Hematopoietic multipotent progenitor cell (in vitro differentiated cells): Measurements from ENCODE around the gene MARK4. TPM values are rescaled to one million over a fixed set of nuclear protein-coding genes. Genes with fewer than 3 reads are reported as not detected.
"Not testable (repeated sequence)": the region's sequence is repeated elsewhere in the genome, so short reads cannot be mapped to it uniquely, and the experiment has no call there.

Experiments used
- DNase-seq, 3 donors: peaks; one replicate each; pipeline ENCODE4 v3.0.0-alpha.2; 2011 to 2015; ENCODE audit warnings: low read depth in 2 of 3, low spot score in 2 of 3
- total RNA-seq: library from RNA; depleted of rRNA; stranded (reverse); fragments of >200 nt; gene quantifications from one replicate; pipeline ENCODE4 v1.2.3, GENCODE V29; 2012

MARK4 gene
- 13.5 TPM for total RNA-seq

DNA sequence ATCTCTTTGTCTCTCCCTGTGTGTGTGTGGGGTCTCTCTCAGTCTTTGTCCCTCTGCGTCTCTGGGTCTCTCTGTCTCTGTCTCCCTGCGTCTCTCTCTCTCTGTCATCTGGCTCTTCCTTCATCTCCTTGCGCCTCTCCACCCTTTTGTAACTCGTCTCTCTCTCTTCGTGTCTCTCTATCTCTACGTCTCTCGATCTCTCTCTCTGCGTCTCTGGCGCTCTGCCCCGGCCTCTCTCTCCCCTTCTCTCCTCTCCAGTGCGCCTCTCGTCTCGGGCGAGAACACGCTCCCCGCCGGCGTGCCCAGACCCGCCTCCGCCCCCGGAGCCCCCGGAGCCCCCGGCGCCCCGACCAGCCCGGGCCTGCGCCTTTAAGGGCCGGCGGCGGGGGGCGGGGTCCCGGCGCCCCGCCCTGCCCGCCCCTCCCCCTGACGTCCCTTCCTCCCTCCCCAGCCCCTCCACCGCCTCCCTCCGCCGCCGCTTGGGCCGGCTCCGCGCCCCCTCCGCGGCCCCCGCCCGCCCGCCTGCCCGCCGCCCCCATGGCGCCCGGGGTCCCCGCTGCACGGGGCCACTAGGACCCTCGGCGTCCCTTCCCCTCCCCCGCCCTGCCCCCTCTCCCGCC, at the start of gene MARK4:
Gene MARK4, plus strand, starts transcription at position 440 of the 620 bp plus-strand sequence. CDS start 318 bp downstream, outside the sequence.
- peak; percentile 26 to 63 (median 54) for DNase-seq

DNA sequence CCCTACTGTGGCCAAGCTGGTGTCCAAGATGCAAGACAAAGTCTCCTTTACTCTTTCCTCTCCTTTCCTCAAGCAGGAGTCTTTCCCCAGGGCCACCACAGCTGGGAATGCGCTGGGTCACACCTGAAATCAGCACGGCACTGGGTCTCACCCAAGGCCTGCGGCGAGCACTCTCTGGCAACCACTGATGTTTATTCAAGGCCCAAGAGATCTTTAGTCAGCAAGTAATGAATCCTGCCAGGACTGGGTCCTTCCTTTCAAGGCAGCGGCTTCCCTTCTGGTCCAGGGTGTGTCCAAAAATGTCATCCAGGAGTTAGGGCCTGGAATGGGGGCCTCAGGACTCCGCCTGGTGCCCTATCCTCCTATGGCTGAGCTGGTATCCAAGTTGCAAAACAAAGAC, 48.4 kb upstream of the MARK4 start:
- no peak for DNase-seq

DNA sequence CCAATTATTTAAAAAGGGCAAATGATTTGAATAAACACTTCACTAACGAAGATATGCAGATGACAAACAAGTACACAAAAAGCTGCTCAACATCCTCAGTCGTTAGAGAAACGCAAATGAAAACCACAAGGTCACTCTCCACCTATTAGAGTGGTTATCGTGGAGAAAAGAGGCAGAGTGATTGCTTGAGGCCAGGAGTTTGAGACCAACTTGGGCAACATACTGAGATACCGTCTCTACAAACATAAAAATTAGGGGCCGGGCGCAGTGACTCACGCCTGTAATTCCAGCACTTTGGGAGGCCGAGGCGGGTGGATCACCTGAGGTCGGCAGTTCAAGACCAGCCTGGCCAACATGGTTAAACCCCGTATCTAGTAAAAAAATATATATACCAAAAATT, 45.3 kb upstream of the MARK4 start:
- no peak for DNase-seq

DNA sequence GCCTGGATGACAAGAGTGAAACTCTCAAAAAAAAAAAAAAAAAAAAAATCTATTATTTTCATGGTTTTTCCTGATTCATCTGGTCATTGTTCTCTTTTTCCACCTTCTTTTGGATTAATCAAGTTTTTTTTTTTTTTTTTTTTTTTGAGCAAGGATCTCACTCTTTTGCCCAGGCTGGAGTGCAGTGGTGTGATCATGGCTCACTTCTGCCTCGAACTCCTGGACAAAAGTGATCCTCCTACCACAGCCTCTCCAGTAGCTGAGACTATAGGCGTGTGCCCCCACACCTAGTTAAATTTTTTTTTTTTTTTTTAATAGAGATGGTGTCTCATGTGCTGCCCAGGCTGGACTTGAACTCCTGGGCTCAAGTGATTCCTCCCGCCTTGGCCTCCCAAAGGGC, 44.7 kb upstream of the MARK4 start:
- DNase-seq = no peak

DNA sequence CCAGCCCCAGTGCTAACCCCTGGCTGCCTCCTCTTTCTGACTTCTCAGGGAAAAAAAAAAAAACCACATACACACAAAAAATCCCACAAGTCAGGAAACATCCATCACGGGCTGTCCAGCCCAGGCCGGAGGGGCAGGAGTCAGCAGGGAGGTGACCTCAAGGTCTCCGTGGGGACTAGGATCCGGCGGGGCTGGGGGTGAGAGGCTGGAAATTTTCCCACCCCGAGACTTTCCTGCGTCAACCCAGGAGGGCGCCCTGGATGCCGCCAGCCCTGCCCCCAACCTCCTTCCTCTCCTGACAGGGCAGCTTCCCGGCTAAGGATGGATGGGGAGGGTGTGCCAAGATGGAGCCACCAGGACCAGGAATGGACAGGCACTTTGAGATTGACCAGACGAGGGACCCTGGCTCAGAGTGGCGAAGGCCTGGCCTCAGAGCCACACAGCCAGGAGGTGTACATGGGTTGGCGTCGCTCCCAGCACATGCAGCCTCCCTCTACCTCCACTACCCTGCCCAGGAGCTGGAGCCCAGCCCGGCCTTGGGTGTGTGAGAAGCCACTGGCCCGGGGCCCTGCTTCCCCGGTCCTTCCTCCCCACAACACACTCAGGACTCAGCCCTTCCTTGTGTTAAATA, 39.2 kb upstream of the MARK4 start:
- peak in 1 of 3 donors; percentile 22 for DNase-seq

DNA sequence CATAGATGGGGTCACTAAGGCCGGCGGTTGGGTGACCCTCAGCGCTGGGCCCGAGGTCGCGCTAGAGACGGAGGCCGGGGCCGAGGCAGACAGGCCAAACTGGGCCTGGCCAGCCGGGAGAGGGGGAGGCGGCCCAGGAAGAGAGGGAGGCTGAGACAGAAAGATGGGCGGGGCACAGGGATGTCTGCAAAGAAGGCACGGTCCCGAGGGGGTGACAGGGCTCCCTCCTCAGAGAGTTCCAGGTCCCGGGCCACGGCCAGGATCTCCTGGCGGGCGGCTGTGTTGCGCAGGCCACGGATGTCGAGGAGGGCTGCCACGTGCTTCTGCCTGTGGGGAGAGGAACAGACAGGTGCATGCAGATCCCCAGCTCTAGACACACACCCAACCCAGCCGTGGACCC, 38.0 kb upstream of the MARK4 start:
- no peak for DNase-seq

DNA sequence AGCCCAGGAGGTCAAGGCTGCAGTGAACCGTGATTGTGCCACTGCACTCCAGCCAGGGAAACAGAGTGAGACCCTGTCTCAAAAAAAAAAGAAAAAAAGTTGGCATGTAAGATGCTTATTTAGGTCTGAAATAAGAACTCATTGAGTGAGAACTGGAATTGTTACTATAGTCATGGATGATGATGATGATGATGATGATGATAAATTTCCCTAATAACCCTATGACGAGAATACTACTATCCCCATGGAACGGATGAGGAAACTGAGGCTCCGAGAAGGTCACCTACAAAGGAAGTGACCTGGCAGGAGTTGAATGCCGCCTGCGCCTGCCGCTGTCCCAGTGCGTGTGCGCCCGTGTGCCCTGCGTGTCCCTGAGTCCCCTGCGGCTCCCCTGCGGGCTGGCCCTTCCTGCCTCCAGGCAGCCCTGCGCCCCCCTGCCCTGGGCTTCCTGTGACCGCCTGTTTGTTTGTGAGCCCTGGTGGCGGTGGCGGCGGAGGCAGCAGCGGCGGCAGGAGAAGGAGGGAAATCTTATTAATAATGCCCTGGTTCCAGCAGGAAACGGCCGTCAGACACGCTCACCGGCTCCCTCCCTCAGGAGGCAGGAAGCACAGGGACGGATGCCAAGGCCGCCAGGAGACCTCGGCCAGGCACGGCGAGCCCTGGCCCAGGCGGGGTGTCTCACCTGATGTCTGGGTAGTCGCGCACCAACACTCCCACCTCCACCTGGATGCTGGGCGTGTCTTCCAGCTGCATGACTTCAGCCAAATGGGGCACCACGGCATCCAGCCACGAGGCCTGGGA, 35.5 kb upstream of the MARK4 start:
- no peak for DNase-seq

DNA sequence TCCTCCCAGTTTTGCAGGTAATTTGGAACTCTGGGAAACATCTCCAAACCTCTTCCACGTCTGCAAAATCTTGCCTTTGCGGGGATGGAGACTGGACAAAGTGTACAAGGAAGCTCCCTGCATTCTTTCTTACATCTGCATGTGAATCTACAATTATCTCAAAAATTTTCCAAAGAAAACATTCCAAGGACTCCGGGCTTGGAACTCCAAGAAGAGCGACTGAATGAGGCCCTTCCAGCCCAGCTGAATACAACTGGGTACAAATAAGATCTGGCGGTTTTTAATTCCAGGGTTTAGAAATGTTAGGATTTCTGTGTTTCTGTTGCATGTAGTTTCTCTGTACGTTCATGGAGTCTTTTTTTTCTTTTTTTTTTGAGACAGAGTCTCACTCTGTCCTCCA, 34.4 kb upstream of the MARK4 start:
- DNase-seq = no peak

DNA sequence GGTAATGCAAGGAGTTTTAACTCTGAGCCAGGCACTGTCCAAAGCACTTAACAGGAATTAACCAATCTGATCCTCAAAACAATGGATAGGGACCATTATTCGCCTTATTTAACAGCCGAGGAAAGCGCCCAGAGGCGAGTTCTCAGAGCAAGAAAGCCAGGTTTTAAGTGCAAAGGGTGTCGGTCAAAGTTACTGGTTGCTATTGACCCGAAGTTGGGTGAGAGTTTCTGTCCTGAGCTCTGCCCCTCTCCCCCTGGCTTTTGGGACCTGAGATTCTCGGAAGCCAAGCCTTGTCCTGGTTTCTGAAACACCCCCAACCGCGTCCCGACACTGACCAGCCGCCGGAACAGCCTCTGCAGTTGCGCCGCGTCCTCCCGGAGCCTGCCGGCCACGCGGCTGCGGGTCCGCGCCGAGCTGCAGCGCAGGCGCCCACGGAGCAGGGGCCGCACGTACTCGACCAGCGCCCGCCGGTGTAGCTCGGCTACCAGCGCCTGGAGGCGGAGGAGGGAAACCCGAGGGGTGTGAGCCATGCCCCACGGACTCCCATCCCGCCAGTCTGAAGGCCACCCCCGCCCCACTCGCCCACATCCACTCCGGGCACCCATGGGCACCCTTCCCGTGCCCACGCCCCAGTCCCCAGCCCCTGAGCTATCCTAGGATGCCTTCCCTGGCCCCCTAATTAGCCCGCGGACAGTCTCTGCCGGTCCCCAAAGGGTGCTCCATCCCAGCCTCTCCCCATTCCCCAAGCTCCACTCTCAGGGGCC, 33.7 kb upstream of the MARK4 start:
- DNase-seq = no peak

DNA sequence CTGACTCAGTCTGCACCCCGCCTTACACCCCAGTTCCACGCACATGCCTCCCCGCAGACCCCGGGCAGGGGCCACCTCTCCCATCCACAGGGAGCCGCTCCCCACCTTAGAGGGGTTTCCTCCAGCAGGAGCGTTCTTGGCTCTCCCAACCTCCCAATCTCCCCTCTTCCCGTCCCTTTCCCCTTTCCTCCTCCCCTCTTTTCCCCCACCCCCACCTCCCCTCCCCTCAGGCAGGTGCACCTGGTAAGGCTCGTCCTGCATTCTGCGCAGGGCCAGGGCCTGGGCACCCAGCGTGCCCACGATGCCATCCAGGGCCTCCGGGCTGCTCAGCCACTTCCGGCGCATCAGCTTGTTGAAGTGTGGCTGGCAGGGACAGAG, 33.1 kb upstream of the MARK4 start:
- DNase-seq = no peak

DNA sequence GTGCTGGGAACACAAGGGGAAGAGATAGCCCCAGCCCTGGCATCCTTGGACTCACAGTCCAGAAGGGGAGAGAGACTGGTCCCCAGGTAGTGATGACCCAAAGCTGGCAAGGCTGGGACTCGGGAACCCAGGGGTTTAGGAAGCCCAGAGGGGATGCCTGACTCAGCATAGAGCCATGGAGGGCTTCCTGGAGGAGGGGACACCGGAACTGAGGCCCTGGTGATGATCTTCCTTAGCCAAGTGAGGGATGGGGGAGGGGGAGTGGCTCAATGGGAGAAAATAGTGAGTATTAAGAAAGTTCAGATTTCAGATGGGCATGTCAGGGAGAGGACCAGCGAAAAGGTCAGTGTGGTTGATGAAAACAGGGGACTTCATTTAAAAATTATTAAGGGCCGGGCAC, 32.6 kb upstream of the MARK4 start:
- no peak for DNase-seq

DNA sequence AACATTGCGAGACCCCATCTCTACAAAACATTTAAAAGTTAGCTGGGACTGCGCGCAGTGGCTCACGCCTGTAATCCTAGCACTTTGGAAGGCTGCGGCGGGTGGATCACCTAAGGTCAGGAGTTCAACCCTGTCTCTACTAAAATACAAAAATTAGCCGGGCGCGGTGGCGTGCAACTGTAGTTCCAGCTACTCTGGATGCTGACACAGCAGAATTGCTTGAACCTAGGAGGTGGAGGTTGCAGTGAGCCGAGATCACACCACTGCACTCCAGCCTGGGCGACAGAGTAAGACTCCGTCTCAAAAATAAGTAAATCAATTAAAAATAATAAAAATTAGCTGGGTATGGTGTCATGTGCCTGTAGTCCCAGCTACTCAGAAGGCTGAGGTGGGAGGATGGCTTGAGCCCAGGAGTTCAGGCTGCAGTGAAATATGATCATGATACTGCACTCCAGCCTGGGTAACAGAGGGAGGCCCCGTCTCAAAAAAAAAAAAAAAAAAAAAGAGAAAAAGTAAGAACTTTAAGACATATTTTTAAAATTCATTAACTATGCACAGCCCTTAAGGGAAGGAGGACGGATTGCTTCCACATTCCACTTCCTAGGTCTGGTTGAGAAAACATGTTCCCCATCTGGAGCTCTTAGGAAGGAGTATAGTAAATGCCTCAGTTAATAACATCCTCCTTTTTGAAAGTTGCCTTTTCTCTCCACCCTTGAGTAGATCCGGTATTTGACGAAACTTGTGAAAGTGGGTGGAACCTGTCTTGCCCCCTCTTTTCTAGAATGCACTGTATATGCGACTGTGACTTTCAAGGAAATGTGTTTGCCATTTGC, 31.9 kb upstream of the MARK4 start:
- no peak for DNase-seq

DNA sequence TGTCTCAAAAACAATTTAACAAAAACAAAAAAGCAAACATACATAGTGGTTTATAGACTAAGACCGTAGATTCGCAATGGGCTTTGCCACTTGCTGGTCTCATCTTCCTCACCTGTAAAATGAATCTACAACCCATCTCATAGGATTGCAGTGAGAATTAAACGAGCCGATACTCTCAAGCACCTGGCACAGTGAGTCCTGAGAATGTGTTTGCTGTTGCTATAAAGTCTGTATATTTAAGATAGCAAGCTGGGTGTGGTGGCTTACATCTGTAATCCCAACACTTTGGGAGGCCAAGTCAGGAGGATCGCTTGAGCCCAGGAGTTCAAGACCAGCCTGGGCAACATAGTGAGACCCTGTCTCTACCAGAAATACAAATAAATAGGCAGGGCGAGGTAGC, 28.3 kb upstream of the MARK4 start:
- no peak for DNase-seq

DNA sequence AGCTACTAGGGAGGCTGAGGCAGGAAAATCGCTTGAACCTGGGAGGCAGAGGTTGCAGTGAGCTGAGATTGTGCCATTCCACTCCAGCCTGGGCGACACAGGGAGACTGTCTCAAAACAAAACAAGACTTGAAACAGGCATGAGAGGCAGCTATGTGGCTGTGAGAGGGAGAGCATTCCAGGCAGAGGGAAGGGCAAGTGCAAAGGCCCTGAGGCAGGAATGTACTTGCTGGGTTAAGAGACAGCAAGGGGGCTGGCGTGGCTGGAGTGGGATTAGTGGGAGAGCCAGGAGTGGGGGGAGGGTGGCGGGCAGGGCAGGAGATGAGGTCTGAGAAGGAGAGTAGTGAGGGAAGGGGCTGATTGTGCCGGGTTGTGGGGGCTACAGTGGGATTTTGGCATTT, 27.2 kb upstream of the MARK4 start:
- no peak for DNase-seq

DNA sequence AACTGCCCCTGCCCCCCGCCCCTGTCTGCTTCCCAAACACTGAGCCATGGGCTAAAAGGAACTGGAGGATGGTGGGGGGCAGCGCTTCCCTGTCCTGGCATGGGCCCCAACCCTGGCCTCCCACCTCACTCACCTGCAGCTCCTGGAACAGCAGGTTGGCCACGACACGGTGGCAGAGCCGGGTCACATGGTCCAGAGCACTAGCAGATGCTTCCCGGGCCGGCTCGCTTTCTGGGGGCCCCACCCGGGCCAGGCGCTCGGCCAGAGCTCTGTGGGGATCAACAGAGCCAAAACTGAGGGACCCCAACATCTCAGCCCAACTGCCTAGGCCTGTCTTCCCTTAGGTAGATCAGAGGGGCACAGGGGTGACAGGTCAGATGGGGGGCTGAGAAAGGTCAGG, 26.4 kb upstream of the MARK4 start:
- DNase-seq = no peak

DNA sequence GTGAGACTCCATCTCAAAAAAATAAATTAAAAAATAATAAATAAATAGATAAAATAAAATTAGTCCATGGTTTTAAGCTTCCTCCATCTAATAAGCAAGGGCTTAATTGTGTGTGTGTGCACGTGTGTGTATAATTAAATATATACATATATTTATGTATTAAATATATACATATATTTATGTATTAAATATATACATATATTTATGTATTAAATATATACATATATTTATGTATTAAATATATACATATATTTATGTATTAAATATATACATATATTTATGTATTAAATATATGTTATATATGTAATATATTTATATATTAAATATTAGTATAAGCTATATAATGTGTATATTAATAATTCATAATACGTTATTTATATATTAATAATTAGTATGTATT, 22.0 kb upstream of the MARK4 start:
- DNase-seq = not testable (repeated sequence)

DNA sequence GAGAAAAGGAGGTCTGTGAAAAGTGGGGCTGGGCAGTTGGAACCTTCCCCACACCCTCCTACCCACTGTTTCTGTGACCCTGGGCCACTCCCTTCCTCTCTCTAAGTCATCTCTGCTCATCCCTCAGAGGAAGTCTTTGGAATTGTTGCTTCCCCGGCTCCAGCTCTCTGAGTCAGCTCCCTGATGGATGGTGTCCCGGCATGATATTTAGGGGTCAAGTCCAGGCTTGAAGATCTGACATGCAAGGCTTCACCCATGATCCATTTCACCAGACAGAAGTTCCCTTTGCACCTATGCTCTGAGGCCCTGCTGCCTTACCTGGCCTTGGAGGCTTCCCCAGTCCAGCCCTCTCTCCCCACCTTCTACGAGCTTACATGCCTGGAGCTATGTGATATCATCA, 19.2 kb upstream of the MARK4 start:
- DNase-seq = no peak

DNA sequence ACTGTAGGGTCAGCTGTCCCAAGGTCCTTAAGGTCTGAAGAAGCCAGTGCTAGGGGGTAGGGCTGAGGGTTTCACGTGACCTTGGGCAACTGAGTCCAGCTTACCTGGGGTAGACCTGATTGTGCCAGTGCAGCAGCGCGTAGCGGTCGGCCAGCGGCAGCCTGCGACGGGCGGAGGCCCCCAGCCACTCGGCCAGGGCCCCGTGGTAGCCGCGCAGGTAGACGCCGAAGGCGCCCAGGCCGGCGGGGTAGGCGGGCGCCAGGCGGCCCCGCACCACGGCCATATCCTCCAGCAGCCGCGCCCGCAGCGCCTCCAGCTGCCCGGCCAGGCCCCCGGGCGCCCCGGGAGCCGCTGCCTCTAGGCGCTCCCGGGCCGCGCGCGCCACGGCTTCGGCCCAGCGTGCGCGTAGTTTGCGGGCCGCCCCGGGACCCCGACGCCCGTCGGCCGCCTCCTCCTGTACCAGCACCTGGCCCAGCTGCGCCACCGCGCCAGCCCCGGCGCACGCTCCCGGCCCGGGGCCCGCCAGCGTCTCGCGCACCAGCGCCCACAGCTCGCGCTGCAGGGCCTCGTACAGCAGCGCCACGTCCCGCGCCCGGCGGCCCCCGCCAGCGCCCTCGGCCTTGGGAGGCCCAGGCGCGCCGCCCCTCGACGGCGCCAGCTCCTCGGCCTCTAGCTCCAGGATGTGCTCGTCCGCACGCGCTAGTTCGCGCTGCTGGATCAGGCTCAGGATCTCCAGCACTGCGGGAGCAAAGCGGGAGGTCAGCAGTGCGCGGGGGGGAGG, 16.8 kb upstream of the MARK4 start:
- DNase-seq = no peak

DNA sequence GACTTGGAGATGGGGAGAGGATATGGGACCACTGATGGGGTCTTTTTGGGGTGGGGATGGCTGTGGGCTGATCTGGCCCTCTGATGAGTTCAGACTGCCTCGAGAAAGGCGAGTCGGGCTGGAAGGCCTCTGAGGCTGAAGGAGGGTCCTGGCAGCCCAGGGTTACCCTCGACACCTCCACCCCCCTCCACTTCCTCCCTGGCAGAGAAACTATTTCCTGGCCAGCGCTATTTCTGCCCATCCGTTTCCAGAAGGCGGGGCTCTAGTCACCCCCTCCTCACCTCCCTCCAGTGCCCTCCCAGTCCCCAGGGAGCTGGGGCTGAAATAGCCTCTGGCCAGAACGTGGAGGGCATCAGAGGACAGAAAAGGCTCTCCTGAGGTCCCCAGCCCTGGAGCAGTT, 15.6 kb upstream of the MARK4 start:
- no peak for DNase-seq

DNA sequence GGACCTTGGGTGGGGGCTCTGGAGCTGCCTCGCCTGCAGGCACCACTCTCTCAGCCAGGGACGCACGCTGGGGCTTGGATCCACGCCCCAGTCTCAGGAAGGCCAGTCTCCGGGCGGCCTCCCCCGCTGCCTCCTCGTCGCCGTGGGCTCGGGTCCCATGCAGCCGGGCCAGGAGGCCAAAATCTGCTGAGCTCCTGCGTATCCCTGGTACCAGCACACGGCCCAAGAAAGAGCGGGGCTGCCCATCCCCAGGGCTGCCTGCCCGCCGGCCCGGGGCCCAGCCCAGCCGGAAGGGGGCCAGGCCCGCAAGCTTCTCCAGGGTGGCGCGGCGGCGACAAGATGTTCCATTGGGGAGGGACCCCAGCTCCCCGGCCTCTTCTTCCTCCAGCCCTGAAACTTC, 12.5 kb upstream of the MARK4 start:
- DNase-seq = no peak
